BLaER1 (cell line): ENCODE results near the gene YJEFN3.

Experiments used
- H3K27ac ChIP-seq: shearing (Covaris generic); formaldehyde crosslinking; 2 replicates; pipeline ENCODE4 v1.8.1; 2022
- H3K27me3 ChIP-seq: shearing (Covaris generic); formaldehyde crosslinking; 2 replicates; pipeline ENCODE4 v1.8.1; 2022
- H3K36me3 ChIP-seq: shearing (Covaris generic); formaldehyde crosslinking; 2 replicates; pipeline ENCODE4 v1.8.1; 2022
- H3K4me1 ChIP-seq: shearing (Covaris generic); formaldehyde crosslinking; 2 replicates; pipeline ENCODE4 v1.8.1; 2022
- H3K4me2 ChIP-seq: shearing (Covaris generic); formaldehyde crosslinking; 2 replicates; pipeline ENCODE4 v1.8.1; 2022
- H3K4me3 ChIP-seq: shearing (Covaris generic); formaldehyde crosslinking; 2 replicates; pipeline ENCODE4 v1.8.1; 2022
- H3K9ac ChIP-seq: shearing (Covaris generic); formaldehyde crosslinking; 2 replicates; pipeline ENCODE4 v1.8.1; 2022
- H3K9me3 ChIP-seq: shearing (Covaris generic); formaldehyde crosslinking; 2 replicates; pipeline ENCODE4 v1.8.1; 2022
- H4K20me1 ChIP-seq: shearing (Covaris generic); formaldehyde crosslinking; 2 replicates; pipeline ENCODE4 v1.8.1; 2022
- Cebpa-rat ChIP-seq: shearing (Covaris generic); IDR thresholded peaks from 2 replicates; pipeline ENCODE4 v1.8.1; 2022

YJEFN3 gene

GRCh38 chr19:19495614-19496603 is 32.8 kb upstream of the YJEFN3 start:
- Histone ChIP-seq H3K4me2 (no peak overlapping the region), H3K27me3 (no peaks in the 10 kb centered on the region), H4K20me1 (peaks cover 97% of the 10 kb centered on the region), H3K36me3 (peaks cover 99% of the 10 kb centered on the region), H3K9me3 (no peaks in the 10 kb centered on the region), H3K4me1 (peaks cover 15% of the 10 kb centered on the region), H3K4me3 (no peak overlapping the region), H3K27ac (no peak overlapping the region), H3K9ac (0 out of 2 replicates have a peak overlapping the region, but pooled peaks have one; percentile 19)
- no peak for TF ChIP-seq Cebpa-rat

GRCh38 chr19:19498255-19498991 is 30.3 kb upstream of the YJEFN3 start:
- H3K9me3 ChIP-seq, result no peaks in the 10 kb centered on the region
- peaks cover 97% of the 10 kb centered on the region for H4K20me1 ChIP-seq
- H3K27ac ChIP-seq, result no peak overlapping the region
- no peak overlapping the region for H3K4me2 ChIP-seq
- H3K27me3 ChIP-seq, result no peaks in the 10 kb centered on the region
- TF ChIP-seq Cebpa-rat, result no peak
- no peak overlapping the region; the same call in 1 of the 2 replicates for H3K9ac ChIP-seq
- no peak overlapping the region for H3K4me3 ChIP-seq
- H3K36me3 ChIP-seq, result peaks cover 99% of the 10 kb centered on the region
- H3K4me1 ChIP-seq, result peaks cover 15% of the 10 kb centered on the region

GRCh38 chr19:19499272-19499995 is 29.3 kb upstream of the YJEFN3 start:
- H3K4me1 ChIP-seq, result peaks cover 12% of the 10 kb centered on the region
- H3K27ac ChIP-seq, result no peak overlapping the region
- H3K9me3 ChIP-seq, result no peaks in the 10 kb centered on the region
- no peak overlapping the region for H3K4me2 ChIP-seq
- peaks cover 99% of the 10 kb centered on the region for H4K20me1 ChIP-seq
- no peak overlapping the region; the same call in 1 of the 2 replicates for H3K9ac ChIP-seq
- H3K27me3 ChIP-seq, result no peaks in the 10 kb centered on the region
- no peak for TF ChIP-seq Cebpa-rat
- peaks cover 100% of the 10 kb centered on the region for H3K36me3 ChIP-seq
- no peak overlapping the region for H3K4me3 ChIP-seq

- H4K20me1 ChIP-seq, result peaks cover 100% of the 10 kb centered on the region
- peaks cover 100% of the 10 kb centered on the region for H3K36me3 ChIP-seq
Observed at GRCh38 chr19:19500975-19501644, 27.6 kb upstream of the YJEFN3 start.

GRCh38 chr19:19501798-19502197 is 26.9 kb upstream of the YJEFN3 start:
- Histone ChIP-seq H3K4me1 (no peaks in the 10 kb centered on the region), H3K27me3 (no peaks in the 10 kb centered on the region), H3K9me3 (no peaks in the 10 kb centered on the region), H3K36me3 (peaks cover 100% of the 10 kb centered on the region), H3K27ac (no peak overlapping the region), H3K4me3 (no peak overlapping the region), H3K9ac (no peak overlapping the region), H3K4me2 (no peak overlapping the region), H4K20me1 (peaks cover 99% of the 10 kb centered on the region)
- TF ChIP-seq Cebpa-rat, result no peak

More at GRCh38 chr19:19500975-19501644, 27.6 kb upstream of the YJEFN3 start:
- Histone ChIP-seq H3K27me3 (no peaks in the 10 kb centered on the region), H3K4me2 (no peak overlapping the region), H3K9me3 (no peaks in the 10 kb centered on the region), H3K9ac (no peak overlapping the region), H3K4me3 (no peak overlapping the region), H3K27ac (no peak overlapping the region), H3K4me1 (no peaks in the 10 kb centered on the region)
- no peak for TF ChIP-seq Cebpa-rat

GRCh38 chr19:19502281-19502680 is 26.4 kb upstream of the YJEFN3 start:
- peaks cover 98% of the 10 kb centered on the region for H3K36me3 ChIP-seq
- no peaks in the 10 kb centered on the region for H3K9me3 ChIP-seq
- no peaks in the 10 kb centered on the region for H3K27me3 ChIP-seq
- no peak overlapping the region for H3K9ac ChIP-seq
- peaks cover 95% of the 10 kb centered on the region for H4K20me1 ChIP-seq
- no peak overlapping the region for H3K4me3 ChIP-seq
- H3K27ac ChIP-seq, result no peak overlapping the region
- H3K4me1 ChIP-seq, result no peaks in the 10 kb centered on the region
- TF ChIP-seq Cebpa-rat, result no peak
- H3K4me2 ChIP-seq, result no peak overlapping the region

- H3K4me3 ChIP-seq, result no peak overlapping the region
- H3K36me3 ChIP-seq, result peaks cover 98% of the 10 kb centered on the region
- TF ChIP-seq Cebpa-rat, result no peak
- H3K27me3 ChIP-seq, result no peaks in the 10 kb centered on the region
- H4K20me1 ChIP-seq, result peaks cover 95% of the 10 kb centered on the region
- H3K9me3 ChIP-seq, result no peaks in the 10 kb centered on the region
- H3K27ac ChIP-seq, result no peak overlapping the region
- H3K4me2 ChIP-seq, result no peak overlapping the region
- H3K9ac ChIP-seq, result no peak overlapping the region
- H3K4me1 ChIP-seq, result no peaks in the 10 kb centered on the region
Observed at GRCh38 chr19:19502808-19503602, 25.7 kb upstream of the YJEFN3 start.

GRCh38 chr19:19504754-19505668 is 23.7 kb upstream of the YJEFN3 start:
- Histone ChIP-seq H3K4me1 (no peaks in the 10 kb centered on the region), H3K27ac (no peak overlapping the region), H3K36me3 (peaks cover 92% of the 10 kb centered on the region), H3K4me2 (no peak overlapping the region), H3K9me3 (no peaks in the 10 kb centered on the region), H3K9ac (no peak overlapping the region), H3K4me3 (no peak overlapping the region), H4K20me1 (peaks cover 79% of the 10 kb centered on the region), H3K27me3 (no peaks in the 10 kb centered on the region)
- no peak for TF ChIP-seq Cebpa-rat
